ENCODE data around the gene GTF2A1L.

- no peak for TF ChIP-seq CTCF (IDR thresholded peaks at IDR 0.05; ENCODE audit: low read depth, low read length)
- no peak for TF ChIP-seq EZH2phosphoT487 (IDR thresholded peaks at IDR 0.05; ENCODE audit: low read depth)
Measured at GRCh38 chr2:48693645-48694044, 76.0 kb downstream of the GTF2A1L start.

Measured in OCI-LY3 (cell line).